Measurements from ENCODE around the gene CNOT1.
"Not testable (repeated sequence)": the region's sequence is repeated elsewhere in the genome, so short reads cannot be mapped to it uniquely, and the experiment has no call there.

DNA sequence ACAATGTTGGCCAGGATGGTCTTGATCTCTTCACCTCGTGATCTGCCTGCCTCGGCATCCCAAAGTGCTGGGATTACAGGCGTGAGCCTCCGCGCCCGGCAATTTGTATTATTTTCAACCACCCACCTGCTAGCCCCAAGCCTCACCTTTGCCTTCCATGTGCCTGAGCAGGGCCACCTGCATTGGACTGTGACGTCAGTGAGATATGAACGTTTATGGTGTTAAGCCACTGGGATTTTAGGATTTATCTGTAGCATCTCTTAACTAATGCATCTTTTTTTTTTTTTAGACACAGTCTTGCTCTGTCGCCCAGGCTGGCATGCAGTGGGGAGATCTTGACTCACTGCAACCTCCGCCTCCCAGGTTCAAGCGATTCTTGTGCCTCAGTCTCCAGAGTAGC is 30.3 kb upstream of the CNOT1 start:
- not testable (repeated sequence) for TF ChIP-seq POLR2A (IDR thresholded peaks at IDR 0.05)
- TF ChIP-seq, protein P1, sequence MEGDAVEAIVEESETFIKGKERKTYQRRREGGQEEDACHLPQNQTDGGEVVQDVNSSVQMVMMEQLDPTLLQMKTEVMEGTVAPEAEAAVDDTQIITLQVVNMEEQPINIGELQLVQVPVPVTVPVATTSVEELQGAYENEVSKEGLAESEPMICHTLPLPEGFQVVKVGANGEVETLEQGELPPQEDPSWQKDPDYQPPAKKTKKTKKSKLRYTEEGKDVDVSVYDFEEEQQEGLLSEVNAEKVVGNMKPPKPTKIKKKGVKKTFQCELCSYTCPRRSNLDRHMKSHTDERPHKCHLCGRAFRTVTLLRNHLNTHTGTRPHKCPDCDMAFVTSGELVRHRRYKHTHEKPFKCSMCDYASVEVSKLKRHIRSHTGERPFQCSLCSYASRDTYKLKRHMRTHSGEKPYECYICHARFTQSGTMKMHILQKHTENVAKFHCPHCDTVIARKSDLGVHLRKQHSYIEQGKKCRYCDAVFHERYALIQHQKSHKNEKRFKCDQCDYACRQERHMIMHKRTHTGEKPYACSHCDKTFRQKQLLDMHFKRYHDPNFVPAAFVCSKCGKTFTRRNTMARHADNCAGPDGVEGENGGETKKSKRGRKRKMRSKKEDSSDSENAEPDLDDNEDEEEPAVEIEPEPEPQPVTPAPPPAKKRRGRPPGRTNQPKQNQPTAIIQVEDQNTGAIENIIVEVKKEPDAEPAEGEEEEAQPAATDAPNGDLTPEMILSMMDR (IDR thresholded peaks at IDR 0.05) = not testable (repeated sequence)

Measured in adrenal gland (tissue), 5 donors.